Suppressor macrophage treated with lipopolysaccharide for 1 hour (primary cell): ENCODE results near the gene ITGB7.

ENCODE experiments used
- DNase-seq, 3 donors: peaks; one replicate each; pipeline ENCODE4 v3.0.0-alpha.2; 2020 to 2022

Gene ITGB7

GRCh38 chr12:53207042-53207441, at the start of gene ITGB7:
Gene ITGB7 (minus strand): TSS chr12:53207251. CDS start chr12:53200443, 6,808 bp downstream.
- peak; percentile 41 to 54 (median 48) for DNase-seq

- peak; percentile 42 to 50 (median 49) for DNase-seq
Measured at GRCh38 chr12:53255996-53256395, 48.9 kb upstream of the ITGB7 start.

GRCh38 chr12:53254816-53255545, 47.9 kb upstream of the ITGB7 start:
- DNase-seq, result no peak

GRCh38 chr12:53253298-53253697, 46.2 kb upstream of the ITGB7 start:
- no peak for DNase-seq

- DNase-seq, result peak; percentile 17 to 51 (median 43)
Measured at GRCh38 chr12:53252349-53252916, 45.4 kb upstream of the ITGB7 start.

- DNase-seq, result peak; percentile 77 to 93 (median 86)
Measured at GRCh38 chr12:53251477-53252348, 44.7 kb upstream of the ITGB7 start.

- no peak for DNase-seq
Measured at GRCh38 chr12:53245286-53245685, 38.2 kb upstream of the ITGB7 start.

GRCh38 chr12:53244337-53244736, 37.3 kb upstream of the ITGB7 start:
- no peak for DNase-seq

- DNase-seq, result no peak
Measured at GRCh38 chr12:53241623-53242412, 34.8 kb upstream of the ITGB7 start.

- DNase-seq, result no peak
Measured at GRCh38 chr12:53239643-53240258, 32.7 kb upstream of the ITGB7 start.

- DNase-seq, result no peak
Measured at GRCh38 chr12:53236443-53237111, 29.5 kb upstream of the ITGB7 start.

- no peak for DNase-seq
Measured at GRCh38 chr12:53235742-53236442, 28.8 kb upstream of the ITGB7 start.

GRCh38 chr12:53235164-53235563, 28.1 kb upstream of the ITGB7 start:
- no peak for DNase-seq

GRCh38 chr12:53234271-53234914, 27.3 kb upstream of the ITGB7 start:
- no peak for DNase-seq

- DNase-seq, result no peak
Measured at GRCh38 chr12:53233671-53234121, 26.6 kb upstream of the ITGB7 start.

- peak in 2 of 3 donors; percentile 43 to 64 for DNase-seq
Measured at GRCh38 chr12:53232646-53233461, 25.8 kb upstream of the ITGB7 start.

- peak in 2 of 3 donors; percentile 25 to 43 for DNase-seq
Measured at GRCh38 chr12:53231921-53232645, 25.0 kb upstream of the ITGB7 start, which contains the start of gene RARG. Gene RARG (minus strand): TSS chr12:53232209. CDS start chr12:53227545, 4,664 bp downstream.

- peak in 1 of 3 donors; percentile 26 for DNase-seq
Measured at GRCh38 chr12:53231671-53231920, 24.5 kb upstream of the ITGB7 start.
